NCI-H1694 treated with DMSO at 0.1 percent for 48 hours (cell line): ENCODE data around the gene SMIM14.
"Not testable (repeated sequence)": the region's sequence is repeated elsewhere in the genome, so short reads cannot be mapped to it uniquely, and the experiment has no call there.

Experiments used
- DNase-seq: peaks from one replicate; lab custom pipeline; 2025; lab: John Stamatoyannopoulos, UW

SMIM14 gene

DNA sequence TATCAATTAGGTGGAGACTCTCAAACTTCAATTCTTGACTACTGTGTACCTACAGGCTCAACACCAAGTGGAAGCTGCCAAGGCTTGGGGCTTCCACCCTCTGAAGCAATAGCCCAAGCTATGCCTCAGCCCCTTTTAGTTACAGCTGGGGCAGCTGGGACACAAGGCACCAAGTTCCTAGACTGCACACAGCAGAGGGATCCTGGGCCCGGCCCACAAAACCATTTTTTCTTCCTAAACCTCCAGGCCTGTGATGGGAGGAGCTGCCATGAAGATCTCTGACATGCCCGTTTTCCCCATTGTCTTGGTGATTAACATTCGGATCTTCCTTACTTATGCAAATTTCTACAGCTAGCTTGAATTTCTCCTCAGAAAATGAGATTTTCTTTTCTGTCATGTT lies 108.0 kb downstream of the SMIM14 start:
- no peak for DNase-seq

DNA sequence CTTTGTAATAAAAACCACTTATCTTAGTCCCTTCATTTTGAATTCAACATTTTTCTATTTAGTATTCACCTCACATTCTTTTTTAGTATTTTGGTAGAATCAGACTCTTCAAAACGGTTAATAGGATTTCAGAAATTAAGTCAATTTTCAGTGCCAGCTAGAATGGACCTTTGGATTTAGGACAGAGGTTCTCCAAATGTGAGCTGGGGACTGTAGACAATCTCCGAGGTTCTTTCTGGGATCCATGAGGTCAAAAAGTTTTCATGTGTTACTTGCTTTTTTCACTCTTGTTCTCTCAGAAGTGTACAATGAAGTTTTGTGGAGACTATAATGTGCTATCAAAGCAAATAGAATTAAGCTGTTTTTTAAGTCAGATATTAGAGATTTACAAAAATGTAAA lies 109.1 kb downstream of the SMIM14 start:
- no peak for DNase-seq

DNA sequence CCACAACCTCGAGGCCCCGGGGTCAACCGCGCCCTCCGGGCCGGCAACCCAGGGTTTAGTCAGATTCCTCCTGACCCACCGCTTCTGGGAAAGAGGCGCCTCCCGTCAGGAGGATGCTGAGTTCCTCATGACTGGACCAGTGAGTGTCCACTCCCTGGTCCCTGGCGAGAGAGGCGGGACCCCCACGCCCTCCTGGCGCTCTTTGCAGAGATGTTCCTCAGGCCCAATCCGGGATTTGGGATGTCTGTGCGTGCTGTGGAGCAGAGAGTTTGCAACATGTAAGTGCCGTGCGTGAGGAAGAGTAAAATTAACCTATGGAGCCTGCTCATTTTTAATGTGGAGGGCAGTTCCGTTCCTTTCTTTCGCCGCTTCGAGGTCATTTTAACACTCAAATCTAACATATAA lies 110.6 kb downstream of the SMIM14 start:
- DNase-seq: no peak

DNA sequence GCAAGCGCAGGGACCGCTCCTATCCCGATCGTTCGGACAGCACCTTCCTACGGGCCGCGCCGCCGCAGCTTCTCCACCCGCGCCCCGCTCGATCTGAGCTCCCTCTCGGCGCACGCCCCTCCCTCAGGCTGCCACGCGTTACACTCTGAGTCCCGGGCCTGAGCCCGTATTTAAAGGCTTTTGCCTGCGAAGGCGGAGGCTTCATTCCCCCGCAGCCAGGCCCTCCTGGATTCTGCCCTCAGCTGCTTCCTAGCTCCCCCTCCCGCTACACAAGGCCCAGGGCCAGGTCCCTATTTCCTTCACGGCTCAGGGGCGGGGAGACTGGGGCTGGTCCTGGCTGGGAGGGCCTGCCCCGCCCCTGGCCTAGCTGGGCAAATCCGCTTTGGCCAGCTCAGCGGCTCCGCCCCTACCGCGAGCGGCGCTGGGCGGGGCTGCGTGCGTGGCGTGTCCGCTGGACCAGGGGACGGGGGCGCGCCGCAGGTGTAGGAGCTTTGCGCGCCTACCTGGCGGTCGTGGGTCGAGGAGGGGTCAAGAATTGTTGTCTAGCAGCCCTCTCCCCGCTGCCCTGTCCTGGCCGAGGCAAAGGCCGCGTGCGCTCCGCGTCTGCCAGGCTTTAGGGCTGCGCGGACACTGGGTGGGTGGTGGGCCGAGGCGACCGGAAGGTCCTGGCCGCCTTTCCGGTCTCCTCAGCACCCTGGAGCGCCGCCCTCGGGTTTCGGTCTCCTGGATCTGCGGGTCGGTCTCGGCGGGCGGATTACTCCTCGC lies 111.2 kb downstream of the SMIM14 start, which contains the start of gene UGDH:
TSS of gene UGDH (minus strand) at position 144 of the 765 bp plus-strand sequence. CDS start 5,927 bp downstream, outside the sequence.
- peak; percentile 82 for DNase-seq

DNA sequence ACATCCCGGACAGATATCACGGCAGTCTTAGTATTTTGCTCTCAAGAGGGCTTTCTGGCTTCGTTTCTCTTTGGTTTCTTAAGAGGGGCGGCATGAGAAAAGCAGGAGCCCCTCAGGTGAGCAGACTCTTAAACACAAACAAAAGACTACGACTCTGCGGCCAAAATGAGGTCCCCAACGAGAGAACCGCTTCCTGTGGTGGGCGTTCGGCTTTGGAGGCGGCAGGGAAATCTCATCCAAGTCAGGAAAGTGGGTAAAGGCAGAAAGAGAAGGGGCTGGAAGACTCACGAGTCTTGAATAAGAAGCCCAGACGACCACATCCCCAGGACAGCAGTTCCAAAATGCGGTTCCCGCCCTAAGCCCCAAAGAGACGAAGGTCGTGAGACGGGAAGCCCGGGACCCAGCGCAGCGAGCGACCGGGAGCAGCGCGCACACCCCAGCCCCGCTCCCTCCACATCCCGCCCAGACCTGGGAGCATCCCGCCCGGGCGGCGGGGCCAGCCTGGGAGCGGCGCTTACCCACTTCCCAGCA lies 111.8 kb downstream of the SMIM14 start:
- peak; percentile 23 for DNase-seq

DNA sequence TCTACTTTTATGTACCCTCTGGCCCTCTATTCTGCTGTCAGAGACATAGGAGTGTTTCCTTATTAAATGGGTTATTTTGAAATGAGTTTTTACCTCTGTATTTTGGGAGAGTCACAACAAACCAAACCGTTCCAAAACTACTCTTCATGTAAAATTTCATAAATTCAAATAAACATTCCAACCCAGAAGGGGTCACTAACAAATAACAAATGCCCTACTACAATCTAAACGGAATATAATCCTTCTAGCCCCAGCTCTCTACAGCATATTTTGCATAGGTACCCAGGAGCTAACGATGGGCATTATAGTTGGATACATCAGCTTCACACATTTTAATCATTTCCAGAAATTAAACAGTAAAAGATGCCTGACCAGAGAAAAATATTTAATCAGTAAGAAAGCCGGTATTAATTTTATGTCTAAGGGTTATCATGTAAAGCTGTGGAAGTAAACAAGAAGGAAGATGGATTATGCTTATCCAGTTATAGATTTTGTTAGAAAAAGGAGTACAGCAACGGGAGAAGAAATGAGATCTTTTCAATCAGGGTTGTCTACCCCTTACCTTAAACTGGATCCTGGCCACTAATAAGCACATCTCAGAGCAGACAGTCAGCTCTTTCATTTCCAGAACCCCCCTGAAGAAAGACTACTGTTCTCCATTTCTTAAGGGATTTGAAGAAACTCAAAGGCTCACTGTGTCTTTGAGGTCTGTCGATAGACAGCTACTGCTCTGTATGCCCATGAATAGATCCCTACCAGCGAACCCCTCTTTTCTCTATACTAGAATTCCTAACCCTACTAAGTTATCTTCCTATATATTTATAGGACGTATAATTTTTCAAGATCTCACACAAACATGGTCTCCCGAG lies 112.6 kb downstream of the SMIM14 start:
- no peak for DNase-seq

DNA sequence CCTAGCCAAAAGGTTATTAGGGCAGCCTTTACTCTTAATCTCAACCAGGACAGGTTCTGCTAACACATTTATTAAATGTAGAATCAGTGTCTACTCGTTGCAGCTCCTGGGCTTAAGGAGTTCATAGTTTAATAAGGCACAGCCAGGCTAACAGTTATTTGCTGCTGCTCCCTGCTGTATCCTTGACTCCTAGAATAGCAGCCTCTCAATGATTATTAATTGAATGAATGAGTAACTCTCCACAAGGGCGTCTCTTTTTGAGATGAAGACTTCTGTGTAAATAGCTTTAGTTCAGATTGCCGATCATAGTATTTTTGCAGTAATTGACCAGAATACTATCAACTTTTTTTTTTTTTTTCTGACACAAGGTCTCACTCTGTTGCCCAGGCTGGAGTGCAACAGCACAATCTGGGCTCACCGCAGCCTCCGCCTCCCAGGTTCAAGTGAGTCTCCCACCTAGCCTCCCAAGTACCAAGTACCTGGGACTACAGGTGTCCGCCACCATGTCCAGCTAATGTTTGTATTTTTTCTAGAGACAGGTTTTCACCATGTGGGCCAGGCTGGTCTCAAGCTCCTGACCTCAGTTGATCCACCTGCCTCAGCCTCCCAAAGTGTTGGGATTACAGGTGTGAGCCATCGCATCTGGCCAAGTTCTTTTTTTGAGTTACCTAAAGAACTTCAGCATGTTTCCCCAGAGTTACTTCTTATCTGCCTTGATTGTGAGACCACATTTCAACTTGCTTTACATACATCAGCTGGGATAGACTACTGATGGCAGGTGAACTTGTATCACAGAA lies 114.3 kb downstream of the SMIM14 start:
- DNase-seq: no peak

DNA sequence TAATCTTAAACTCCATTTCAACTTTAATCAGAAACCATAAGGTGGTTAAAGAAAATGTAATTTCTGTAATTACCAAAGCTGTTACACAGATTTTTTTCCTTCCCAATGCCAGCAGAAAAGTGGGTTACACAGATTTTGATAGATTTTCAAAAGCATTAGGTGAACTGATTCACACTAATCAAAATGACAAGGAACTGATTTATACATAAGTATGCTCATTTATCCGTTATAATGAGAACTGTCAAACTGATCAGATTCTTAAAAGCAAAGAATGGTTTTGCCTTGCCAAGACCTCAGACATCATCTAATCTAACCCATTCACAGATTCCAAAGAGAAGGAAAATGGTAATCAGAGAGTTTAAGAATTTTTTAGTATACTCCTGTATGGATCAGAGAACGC lies 116.6 kb downstream of the SMIM14 start:
- DNase-seq: no peak

DNA sequence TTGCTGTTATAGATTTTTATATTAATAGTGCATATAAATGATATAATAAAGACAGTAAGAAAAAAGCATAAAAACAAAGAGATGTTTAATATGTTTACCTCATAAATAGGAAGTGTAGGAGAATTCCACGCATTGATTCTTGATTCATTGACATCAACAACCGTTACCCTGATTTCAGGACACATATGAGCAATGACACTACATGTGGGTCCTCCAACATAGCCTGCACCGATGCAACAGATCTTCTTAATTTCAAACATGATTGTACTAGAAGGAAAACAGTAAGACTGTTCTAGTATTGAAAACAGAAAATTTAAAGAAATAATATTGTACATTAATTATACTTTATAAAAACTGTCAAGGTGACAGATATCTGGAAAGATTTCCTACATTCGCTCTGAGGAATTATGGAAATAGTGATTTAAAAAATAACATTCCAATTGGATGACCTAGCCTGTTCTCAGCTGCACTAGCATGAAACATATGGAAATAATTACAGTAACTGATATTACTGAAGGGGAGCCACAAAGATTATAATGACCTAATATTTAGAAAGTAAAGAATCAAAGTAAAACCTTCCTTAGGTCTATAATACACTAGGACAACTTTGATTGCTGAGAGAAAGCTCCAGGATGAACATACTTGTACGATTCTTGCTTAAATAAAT lies 117.3 kb downstream of the SMIM14 start:
- no peak for DNase-seq

DNA sequence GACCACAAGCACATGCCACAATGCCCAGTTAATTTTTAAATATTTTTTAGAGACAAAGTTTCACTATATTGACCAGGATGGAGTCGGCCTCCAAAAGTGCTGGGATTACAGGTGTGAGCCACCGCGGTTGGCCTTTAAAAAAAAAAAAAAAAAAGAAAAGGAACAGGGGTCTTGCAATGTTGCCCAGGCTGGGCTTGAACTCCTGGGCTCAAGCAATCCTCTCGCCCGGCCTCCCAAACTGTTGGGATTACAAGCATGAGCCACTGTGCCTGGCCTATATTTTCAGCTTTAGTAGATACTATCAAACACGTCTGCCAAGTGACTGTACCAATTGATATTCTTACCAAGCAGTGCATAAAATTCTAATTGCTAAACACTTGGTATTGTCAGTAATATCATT lies 120.2 kb downstream of the SMIM14 start:
- DNase-seq: no peak

DNA sequence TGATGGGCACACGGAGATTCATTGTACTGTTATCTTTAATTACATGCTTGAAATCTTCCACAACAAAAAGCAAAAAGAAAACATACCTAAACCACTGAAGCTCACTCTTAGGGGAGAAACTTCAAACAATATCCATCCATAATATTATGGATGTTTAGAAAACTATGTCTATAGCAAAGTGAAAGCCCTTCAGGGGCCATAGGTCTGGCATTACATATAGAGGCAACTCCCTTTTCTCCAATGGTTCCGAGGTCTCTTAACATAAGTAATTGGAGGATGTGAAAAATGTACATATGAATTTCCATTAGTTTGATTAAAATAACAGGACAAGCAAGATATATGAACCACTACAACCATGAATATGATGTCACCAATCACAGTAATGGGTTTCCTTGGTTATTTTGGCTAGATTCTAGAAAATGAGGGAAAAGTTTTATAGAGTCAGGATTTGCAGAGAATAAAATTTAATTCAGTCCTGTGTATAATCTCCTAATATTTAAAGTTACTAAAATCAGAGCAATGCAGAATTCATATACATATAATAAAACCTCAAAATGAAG lies 122.2 kb downstream of the SMIM14 start:
- DNase-seq: no peak

DNA sequence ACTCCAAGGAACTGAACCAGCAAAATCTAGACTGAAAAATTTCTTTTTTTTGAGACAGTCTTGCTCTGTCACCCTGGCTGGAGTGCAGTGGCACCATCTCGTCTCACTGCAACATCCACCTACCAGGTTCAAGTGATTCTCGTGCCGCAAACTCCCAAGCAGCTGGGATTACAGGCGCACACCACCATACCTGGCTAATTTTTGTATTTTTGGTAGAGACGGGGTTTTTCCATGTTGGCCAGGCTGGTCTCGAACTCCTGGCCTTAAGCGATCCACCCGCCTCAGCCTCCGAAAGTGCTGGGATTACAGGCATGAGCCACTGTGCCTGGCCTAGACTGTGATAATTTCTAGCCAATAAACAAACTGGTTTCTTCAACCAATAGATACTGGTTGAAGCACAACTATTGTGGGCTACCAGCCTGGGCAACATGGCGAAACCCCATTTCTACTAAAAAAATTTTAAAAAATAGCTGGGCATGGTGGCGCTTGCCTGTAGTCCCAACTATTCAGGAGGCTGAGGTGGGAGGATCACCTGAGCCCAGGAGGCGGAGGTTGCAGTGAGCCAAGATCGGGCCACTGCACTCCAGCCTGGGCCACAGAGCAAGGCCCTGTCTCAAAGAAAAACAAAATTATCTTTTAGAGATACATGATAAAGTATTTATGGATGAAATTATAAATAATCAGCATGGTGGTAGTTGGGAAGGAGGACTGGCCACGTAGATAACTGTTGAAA lies 122.8 kb downstream of the SMIM14 start:
- not testable (repeated sequence) for DNase-seq

DNA sequence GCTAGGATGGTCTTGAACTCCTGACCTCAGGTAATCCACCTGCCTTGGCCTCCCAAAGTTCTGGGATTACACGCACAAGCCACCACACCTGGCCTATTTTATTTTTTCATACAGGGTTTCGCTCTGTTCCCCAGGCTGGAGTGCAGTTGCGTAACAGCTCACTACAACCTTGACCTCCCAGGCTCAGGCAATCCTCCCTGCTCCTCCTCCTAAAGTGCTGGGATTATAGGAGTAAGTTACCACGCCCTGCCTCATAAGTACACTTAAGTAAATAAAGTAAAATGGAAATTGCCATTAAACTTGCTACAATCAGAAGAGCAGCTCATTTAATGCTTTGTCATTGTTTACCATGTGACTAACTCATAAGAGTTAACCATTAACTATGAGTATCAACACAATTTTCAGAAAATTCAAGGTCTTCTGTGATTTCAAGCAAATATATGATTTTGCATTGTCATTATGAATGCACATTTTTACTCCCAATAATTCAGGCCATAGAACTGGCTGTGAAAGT lies 123.7 kb downstream of the SMIM14 start:
- no peak for DNase-seq

DNA sequence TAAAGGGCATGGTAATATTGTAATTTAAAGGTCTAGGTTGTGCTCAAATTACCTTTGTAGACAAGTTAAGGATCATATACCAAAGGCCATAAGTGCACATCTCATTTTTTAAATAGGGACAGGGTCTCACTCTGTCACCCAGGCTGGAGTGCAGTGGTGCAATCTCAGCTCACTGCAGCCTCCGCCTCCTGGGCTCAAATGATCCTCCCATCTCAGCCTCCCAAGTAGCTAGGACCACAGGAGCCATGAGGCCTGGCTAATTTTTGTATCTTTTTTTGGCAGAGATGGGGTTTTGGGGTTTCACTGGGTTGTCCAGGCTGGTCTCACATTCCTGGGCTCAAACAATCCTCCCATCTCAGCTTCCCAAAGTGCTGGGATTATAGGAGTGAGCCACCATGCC lies 124.4 kb downstream of the SMIM14 start:
- not testable (repeated sequence) for DNase-seq

DNA sequence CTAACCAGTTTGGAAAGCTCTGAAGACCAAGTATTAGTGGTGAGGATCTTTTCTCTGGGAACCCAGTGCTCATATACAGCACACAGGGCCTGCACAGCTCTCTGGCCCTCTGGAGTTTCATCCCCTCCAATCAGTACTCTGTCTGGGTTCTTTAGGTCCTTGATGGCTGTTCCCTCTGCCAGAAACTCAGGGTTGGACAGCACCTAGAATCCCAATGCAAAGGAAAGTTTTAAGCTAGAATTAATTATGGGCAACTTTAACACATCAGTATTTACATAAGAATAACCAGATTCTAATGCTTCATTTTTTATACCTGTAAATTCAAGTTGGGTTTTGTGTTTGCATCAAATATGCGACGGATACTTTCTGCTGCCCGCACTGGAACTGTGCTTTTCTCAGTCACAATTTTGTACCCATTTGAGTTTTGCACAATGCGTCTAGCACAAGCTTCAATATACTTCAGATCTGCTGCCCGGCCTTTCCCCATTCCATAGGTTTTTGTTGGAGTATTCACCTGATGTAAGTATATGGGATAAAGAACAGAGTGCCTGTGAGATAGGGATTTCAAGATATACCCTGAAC lies 128.2 kb downstream of the SMIM14 start:
- no peak for DNase-seq

DNA sequence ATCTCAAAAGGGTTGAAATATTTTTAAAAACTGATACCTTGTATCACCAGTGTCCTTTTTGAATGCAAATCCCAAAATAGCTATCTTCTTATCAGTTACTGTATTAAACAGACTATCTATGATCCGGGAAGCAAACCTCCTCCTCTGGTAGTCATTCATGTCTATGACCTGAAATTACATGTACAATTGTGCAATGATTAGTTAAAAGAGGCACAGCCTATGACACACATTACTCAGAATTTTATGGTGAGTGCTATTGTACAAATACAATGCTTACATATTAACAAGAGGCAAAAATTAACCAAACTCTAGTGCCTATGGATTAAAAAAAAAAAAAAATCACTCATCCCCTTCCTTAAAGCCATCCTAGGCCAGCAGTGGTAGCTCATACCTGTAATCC lies 133.1 kb downstream of the SMIM14 start:
- DNase-seq: no peak

DNA sequence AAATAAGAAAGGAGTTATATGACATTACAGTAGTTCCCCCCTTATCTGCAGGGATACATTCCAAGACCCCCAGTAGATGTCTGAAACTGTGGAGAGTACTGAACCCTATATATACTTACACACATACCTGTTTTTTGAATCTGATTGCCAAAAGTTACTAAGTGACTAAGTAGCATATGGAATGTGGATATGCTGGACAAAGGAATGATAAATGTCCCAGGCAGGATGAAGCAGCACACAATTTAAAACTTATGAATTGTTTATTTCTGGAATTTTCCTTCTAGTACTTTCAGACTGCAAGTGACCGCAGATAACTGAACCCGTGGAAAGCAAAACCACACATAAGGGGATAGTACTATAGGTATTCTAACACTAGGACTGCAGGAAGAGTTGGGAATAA lies 134.1 kb downstream of the SMIM14 start:
- DNase-seq: no peak

DNA sequence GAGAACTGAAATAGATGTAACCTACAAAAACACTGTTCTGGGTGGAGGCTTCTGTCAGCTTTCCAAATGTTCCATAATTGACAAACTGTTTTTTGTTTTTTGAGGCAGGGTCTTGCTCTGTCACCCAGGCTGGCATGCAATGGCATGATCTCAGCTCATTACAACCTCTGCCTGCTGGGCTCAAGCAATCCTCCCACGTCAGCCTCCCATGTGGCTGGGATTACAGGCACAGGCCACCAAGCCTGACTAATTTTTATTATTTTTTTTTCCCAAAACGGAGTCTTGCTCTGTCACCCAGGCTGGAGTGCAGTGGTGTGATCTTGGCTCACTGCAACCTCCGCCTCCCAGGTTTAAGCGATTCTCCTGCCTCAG lies 136.0 kb downstream of the SMIM14 start:
- DNase-seq: not testable (repeated sequence)

DNA sequence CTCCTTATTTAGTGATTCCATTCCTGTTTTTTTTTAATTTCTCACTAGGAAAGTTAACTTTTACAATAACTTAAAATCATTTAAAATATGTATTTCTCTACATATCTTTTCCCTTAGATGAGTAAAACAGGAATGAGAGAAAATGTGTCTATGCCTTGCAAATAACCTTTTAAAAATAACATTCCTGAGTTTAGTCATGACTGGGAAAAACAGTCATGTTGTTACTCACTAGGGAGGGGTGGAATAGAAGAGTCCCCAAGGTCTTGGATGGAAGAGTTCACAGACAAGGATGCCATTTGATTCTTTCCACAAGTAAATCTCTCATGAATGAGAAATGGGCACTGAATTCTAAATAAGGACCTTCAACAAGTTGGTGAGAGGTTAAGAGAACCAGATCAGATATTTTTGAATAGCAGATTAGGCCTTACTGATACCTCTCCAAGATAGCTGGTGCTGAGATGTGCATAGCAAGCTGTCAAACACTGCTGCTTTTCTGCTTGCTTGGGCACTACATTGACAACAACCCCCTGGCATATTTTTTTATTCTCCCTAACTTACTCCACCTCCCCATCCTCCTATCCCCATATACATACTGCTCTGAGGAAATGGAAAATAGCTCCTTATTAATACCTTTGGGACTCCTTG lies 136.5 kb downstream of the SMIM14 start:
- no peak for DNase-seq

DNA sequence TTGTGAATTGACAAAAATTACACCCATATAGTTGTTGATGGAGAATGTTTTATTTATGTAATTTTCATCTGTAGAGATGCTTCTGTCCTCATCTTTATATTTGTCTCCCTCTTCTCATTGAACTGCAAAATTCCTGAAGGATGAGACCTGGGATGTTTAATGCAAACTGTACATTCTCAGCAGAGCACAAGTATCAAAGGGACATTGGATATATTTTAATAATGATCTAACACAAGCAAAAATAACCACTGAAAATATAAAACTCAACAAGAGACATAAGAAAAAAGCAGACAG lies 140.0 kb downstream of the SMIM14 start:
- DNase-seq: no peak
